ENCODE data around the gene PLPPR2. TPM values are rescaled to one million over a fixed set of nuclear protein-coding genes. Genes with fewer than 3 reads are reported as not detected.

Gene PLPPR2
- polyA plus RNA-seq, 3 donors, result 35.0 to 99.4 (median 45.5) TPM

- Histone ChIP-seq H4K20me1 (ENCODE audit: insufficient read depth, low read length) (peaks cover 19% of the 10 kb centered on the region), H3K4me1 (ENCODE audit: control insufficient read depth in 1 of 2, insufficient read depth in 2 of 2, low read length in 2 of 2) (peaks cover 55 to 71% of the 10 kb centered on the region in 2 donors), H3K36me3 (replicated peaks in 1 of 2; ENCODE audit: control insufficient read depth in 1 of 2, insufficient read depth in 2 of 2, low read length in 2 of 2) (peaks cover 2 to 14% of the 10 kb centered on the region in 2 donors), H3K9ac (ENCODE audit: insufficient read depth, low read length, poor library complexity, severe bottlenecking) (no peak overlapping the region), H3K79me2 (ENCODE audit: insufficient read depth, low read length) (peaks cover 71% of the 10 kb centered on the region), H2AFZ (ENCODE audit: insufficient read depth, low read depth, low read length, poor library complexity, severe bottlenecking) (no peak overlapping the region), H3K4me2 (replicated peaks; ENCODE audit: extremely low read depth, low read length, poor library complexity, severe bottlenecking) (no peak overlapping the region), H3K9me3 (replicated peaks in 1 of 2; ENCODE audit: control insufficient read depth in 1 of 2, insufficient read depth in 1 of 2, low read length in 2 of 2) (peaks cover 0 to 6% of the 10 kb centered on the region in 2 donors), H3K27me3 (ENCODE audit: control insufficient read depth in 2 of 2, insufficient read depth in 2 of 2, low read length in 2 of 2) (no peaks in the 10 kb centered on the region), H3K4me3 (replicated peaks in 1 of 3; ENCODE audit: low read depth in 2 of 3, low read length in 3 of 3) (no peak overlapping the region), H3K27ac (ENCODE audit: low read depth in 1 of 2, low read length in 2 of 2) (no peak overlapping the region)
- Mint-ChIP-seq H3K27ac (peak overlapping the region in 2 of 7 donors; percentile 3 to 52), H3K4me3 (no peak overlapping the region), H3K27me3 (ENCODE audit: low read depth in 3 of 3) (peaks cover 0 to 3% (median 0%) of the 10 kb centered on the region in 3 donors), H3K36me3 (peaks cover 6 to 28% of the 10 kb centered on the region in 2 donors), H3K4me1 (peaks cover 51% of the 10 kb centered on the region), H3K9me3 (no peaks in the 10 kb centered on the region)
- no peak for DNase-seq
- no CpG with 5 or more reads among the region's 3 CpGs for WGBS (ENCODE audit: insufficient coverage)
- no peak for TF ChIP-seq CTCF (IDR thresholded peaks at IDR 0.05)
- intact Hi-C loops (cut with micrococcal nuclease), result no loop called here
Measured at GRCh38 chr19:11342429-11342828, 12.8 kb upstream of the PLPPR2 start.

- peak overlapping the region; percentile 97 to 99 (median 98) for H3K27ac Mint-ChIP-seq
- TF ChIP-seq CTCF (IDR thresholded peaks at IDR 0.05), result no peak
- H3K36me3 Mint-ChIP-seq, result peaks cover 17 to 36% of the 10 kb centered on the region in 2 donors
- peaks cover 38% of the 10 kb centered on the region for H3K4me1 Mint-ChIP-seq
- H3K9me3 Mint-ChIP-seq, result peaks cover 9 to 12% (median 10%) of the 10 kb centered on the region in 7 donors
- Histone ChIP-seq H3K9ac (ENCODE audit: insufficient read depth, low read length, poor library complexity, severe bottlenecking) (peak overlapping the region; percentile 91), H3K27ac (ENCODE audit: low read depth in 1 of 2, low read length in 2 of 2) (peak overlapping the region; percentile 91 to 98), H2AFZ (ENCODE audit: insufficient read depth, low read depth, low read length, poor library complexity, severe bottlenecking) (peak overlapping the region; percentile 76), H3K4me1 (ENCODE audit: control insufficient read depth in 1 of 2, insufficient read depth in 2 of 2, low read length in 2 of 2) (peaks cover 35 to 51% of the 10 kb centered on the region in 2 donors), H3K27me3 (ENCODE audit: control insufficient read depth in 2 of 2, insufficient read depth in 2 of 2, low read length in 2 of 2) (no peaks in the 10 kb centered on the region), H4K20me1 (ENCODE audit: insufficient read depth, low read length) (no peaks in the 10 kb centered on the region), H3K36me3 (replicated peaks in 1 of 2; ENCODE audit: control insufficient read depth in 1 of 2, insufficient read depth in 2 of 2, low read length in 2 of 2) (peaks cover 2 to 30% of the 10 kb centered on the region in 2 donors), H3K79me2 (ENCODE audit: insufficient read depth, low read length) (peaks cover 50% of the 10 kb centered on the region), H3K9me3 (replicated peaks in 1 of 2; ENCODE audit: control insufficient read depth in 1 of 2, insufficient read depth in 1 of 2, low read length in 2 of 2) (peaks cover 4 to 17% of the 10 kb centered on the region in 2 donors), H3K4me3 (replicated peaks in 1 of 3; ENCODE audit: low read depth in 2 of 3, low read length in 3 of 3) (peak overlapping the region; percentile 80 to 91 (median 85)), H3K4me2 (replicated peaks; ENCODE audit: extremely low read depth, low read length, poor library complexity, severe bottlenecking) (peak overlapping the region; percentile 82)
- DNase-seq, result no peak
- H3K4me3 Mint-ChIP-seq, result peak overlapping the region; percentile 92 to 95
- intact Hi-C loops (cut with micrococcal nuclease), result loop anchor here in 1 of 2 donors (2.0 kb wide), 1 partner anchor 50 kb away; no protein-coding TSS in a partner anchor
- peaks cover 0 to 2% (median 0%) of the 10 kb centered on the region in 3 donors for H3K27me3 Mint-ChIP-seq (ENCODE audit: low read depth in 3 of 3)
- 41% methylated on average over 9 of the region's 15 CpGs for WGBS (ENCODE audit: insufficient coverage)
Measured at GRCh38 chr19:11345122-11345803, 10.0 kb upstream of the PLPPR2 start.
